HEK293 (cell line): ENCODE results near the gene KDM2B.

ENCODE experiments used
- CTCF ChIA-PET: fragments of 350-600 bp; formaldehyde crosslinking; extraction: SDS; loops from one replicate; lab custom pipeline; 2021; ENCODE audit warnings: antibody characterized with exemption; lab: Yijun Ruan, JAX
- POLR2A ChIA-PET: fragments of 300-600 bp; formaldehyde crosslinking; extraction: SDS; loops from one replicate; lab custom pipeline; 2020; ENCODE audit warnings: antibody characterized with exemption, inconsistent platforms; lab: Yijun Ruan, JAX
- H3K27ac ChIP-seq: fragments of 200-500 bp; sonication (Bioruptor generic); 2 replicates; pipeline ENCODE4 v1.5.1; 2014; ENCODE audit warnings: low read depth, low read length, control low read depth, inconsistent platforms; ENCODE audit errors: extremely low read depth
- H3K36me3 ChIP-seq, 2 experiments: fragments of 200-500 bp in 1 of 2; sonication (Bioruptor generic) in 1 of 2; 1 replicate in 1 of 2; 2 replicates in 1 of 2; pipeline ENCODE4 v1.5.1; 2014 to 2017; ENCODE audit warnings: inconsistent platforms in 2 of 2, low read length in 2 of 2; ENCODE audit not compliant: control insufficient read depth in 2 of 2, insufficient read depth in 1 of 2
- H3K4me1 ChIP-seq: fragments of 200-500 bp; sonication (Bioruptor generic); 2 replicates; pipeline ENCODE4 v1.5.1; 2014; ENCODE audit warnings: mild to moderate bottlenecking, low read length, inconsistent platforms; ENCODE audit not compliant: control insufficient read depth, insufficient read depth
- H3K4me3 ChIP-seq: 2 replicates; pipeline ENCODE4 v1.5.1; 2011; ENCODE audit warnings: low read depth, mild to moderate bottlenecking, control low read depth, low read length, moderate library complexity
- H3K9me3 ChIP-seq: fragments of 200-500 bp; sonication (Bioruptor generic); 2 replicates; pipeline ENCODE4 v1.5.1; 2014; ENCODE audit warnings: low read depth, low read length, inconsistent platforms; ENCODE audit not compliant: control insufficient read depth, insufficient read depth
- BCL11A ChIP-seq: fragments of 450-650 bp; formaldehyde crosslinking; IDR thresholded peaks from 2 replicates; pipeline ENCODE4 v1.5.1; 2016; ENCODE audit warnings: low read depth, missing biosample characterization, missing genetic modification characterization
- HOXA7 ChIP-seq: sonication (generic); formaldehyde crosslinking; IDR thresholded peaks from 2 replicates; pipeline ENCODE4 v1.8.1; 2022; ENCODE audit warnings: missing genetic modification reagents, borderline replicate concordance
- KLF1 ChIP-seq: fragments of 450-650 bp; formaldehyde crosslinking; IDR thresholded peaks from 2 replicates; pipeline ENCODE4 v1.5.1; 2016; ENCODE audit warnings: missing biosample characterization, missing genetic modification characterization
- MZF1 ChIP-seq: fragments of 450-650 bp; formaldehyde crosslinking; IDR thresholded peaks from 2 replicates; pipeline ENCODE4 v1.5.1; 2017; ENCODE audit warnings: missing biosample characterization, missing genetic modification characterization, borderline replicate concordance
- PRDM1 ChIP-seq: fragments of 450-650 bp; formaldehyde crosslinking; IDR thresholded peaks from 2 replicates; pipeline ENCODE4; 2016; ENCODE audit warnings: missing biosample characterization, missing genetic modification characterization
- REPIN1 ChIP-seq: fragments of 450-650 bp; formaldehyde crosslinking; IDR thresholded peaks from 2 replicates; pipeline ENCODE4 v1.5.1; 2017; ENCODE audit warnings: missing biosample characterization, missing genetic modification characterization, low read depth
- ZFP69B ChIP-seq: fragments of 450-650 bp; formaldehyde crosslinking; IDR thresholded peaks from 2 replicates; pipeline ENCODE4 v1.5.1; 2016; ENCODE audit warnings: missing biosample characterization, missing genetic modification characterization
- ZNF138 ChIP-seq: fragments of 450-650 bp; formaldehyde crosslinking; IDR thresholded peaks from 2 replicates; pipeline ENCODE4 v1.5.1; 2016; ENCODE audit warnings: missing biosample characterization, missing genetic modification characterization, borderline replicate concordance
- ZNF169 ChIP-seq: fragments of 450-650 bp; formaldehyde crosslinking; IDR thresholded peaks from 2 replicates; pipeline ENCODE4 v1.5.1; 2016; ENCODE audit warnings: missing biosample characterization, missing genetic modification characterization
- ZNF184 ChIP-seq: fragments of 450-650 bp; IDR thresholded peaks from 2 replicates; pipeline ENCODE4 v1.5.1; 2018; ENCODE audit warnings: missing biosample characterization, mild to moderate bottlenecking, missing genetic modification characterization
- ZNF24 ChIP-seq: fragments of 450-650 bp; formaldehyde crosslinking; IDR thresholded peaks from 2 replicates; pipeline ENCODE4 v1.5.1; 2016; ENCODE audit warnings: missing biosample characterization, missing genetic modification characterization
- ZNF324 ChIP-seq: fragments of 450-650 bp; formaldehyde crosslinking; IDR thresholded peaks from 2 replicates; pipeline ENCODE4 v1.5.1; 2016; ENCODE audit warnings: missing biosample characterization, missing genetic modification characterization
- ZNF521 ChIP-seq: fragments of 450-650 bp; formaldehyde crosslinking; IDR thresholded peaks from 2 replicates; pipeline ENCODE4 v1.5.1; 2017; ENCODE audit warnings: missing biosample characterization, mild to moderate bottlenecking, missing genetic modification characterization
- ZNF529 ChIP-seq: fragments of 450-650 bp; formaldehyde crosslinking; IDR thresholded peaks from 2 replicates; pipeline ENCODE4 v1.5.1; 2017; ENCODE audit warnings: missing genetic modification characterization, missing biosample characterization; ENCODE audit not compliant: insufficient replicate concordance
- ZNF600 ChIP-seq: fragments of 450-650 bp; formaldehyde crosslinking; IDR thresholded peaks from 2 replicates; pipeline ENCODE4 v1.5.1; 2016; ENCODE audit warnings: missing biosample characterization, missing genetic modification characterization
- ZSCAN23 ChIP-seq: fragments of 450-650 bp; formaldehyde crosslinking; IDR thresholded peaks from 2 replicates; pipeline ENCODE4 v1.5.1; 2016; ENCODE audit warnings: missing biosample characterization, missing genetic modification characterization
- TF ChIP-seq, protein P1 (sequence below): fragments of 450-650 bp; formaldehyde crosslinking; IDR thresholded peaks from 2 replicates; pipeline ENCODE4 v1.5.1; 2017; ENCODE audit warnings: missing biosample characterization, mild to moderate bottlenecking, missing genetic modification characterization, moderate library complexity
- TF ChIP-seq, protein P2 (sequence below): fragments of 450-650 bp; formaldehyde crosslinking; IDR thresholded peaks from 2 replicates; pipeline ENCODE4; 2016; ENCODE audit warnings: missing biosample characterization, missing genetic modification characterization
- TF ChIP-seq, protein P3 (sequence below): fragments of 450-650 bp; formaldehyde crosslinking; IDR thresholded peaks from 2 replicates; pipeline ENCODE4 v1.5.1; 2016; ENCODE audit warnings: missing biosample characterization, missing genetic modification characterization
- TF ChIP-seq, protein P4 (sequence below): fragments of 450-650 bp; formaldehyde crosslinking; IDR thresholded peaks from 2 replicates; pipeline ENCODE4 v1.5.1; 2016; ENCODE audit warnings: missing biosample characterization, missing genetic modification characterization
- TF ChIP-seq, protein P5 (sequence below): fragments of 450-650 bp; formaldehyde crosslinking; IDR thresholded peaks from 2 replicates; pipeline ENCODE4 v1.5.1; 2016; ENCODE audit warnings: missing biosample characterization, missing genetic modification characterization

KDM2B gene

DNA sequence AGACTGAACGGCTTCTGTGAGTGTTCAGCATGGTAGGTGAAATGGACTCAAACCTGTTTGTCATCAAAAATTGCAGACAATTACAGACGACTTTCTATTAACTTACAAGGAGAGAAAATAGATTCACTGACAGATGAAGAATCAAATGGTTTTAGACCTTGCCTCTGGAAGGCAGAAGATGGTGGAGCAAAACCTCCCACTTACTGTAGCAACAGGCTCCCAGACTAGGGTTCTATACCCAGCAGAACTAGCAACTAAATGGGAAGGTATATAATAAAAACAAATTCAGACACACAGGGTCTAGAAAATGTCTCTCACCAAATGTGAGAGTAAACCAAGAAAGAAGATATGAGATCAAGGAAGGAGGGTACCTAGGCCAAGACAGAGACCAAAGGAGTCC is 144.1 kb downstream of the KDM2B start:
- no peak for TF ChIP-seq ZNF138 (tag by site-specific recombination)
- no peak for TF ChIP-seq ZNF24
- no peak for TF ChIP-seq ZNF521 (tag by site-specific recombination)
- TF ChIP-seq, protein P1, sequence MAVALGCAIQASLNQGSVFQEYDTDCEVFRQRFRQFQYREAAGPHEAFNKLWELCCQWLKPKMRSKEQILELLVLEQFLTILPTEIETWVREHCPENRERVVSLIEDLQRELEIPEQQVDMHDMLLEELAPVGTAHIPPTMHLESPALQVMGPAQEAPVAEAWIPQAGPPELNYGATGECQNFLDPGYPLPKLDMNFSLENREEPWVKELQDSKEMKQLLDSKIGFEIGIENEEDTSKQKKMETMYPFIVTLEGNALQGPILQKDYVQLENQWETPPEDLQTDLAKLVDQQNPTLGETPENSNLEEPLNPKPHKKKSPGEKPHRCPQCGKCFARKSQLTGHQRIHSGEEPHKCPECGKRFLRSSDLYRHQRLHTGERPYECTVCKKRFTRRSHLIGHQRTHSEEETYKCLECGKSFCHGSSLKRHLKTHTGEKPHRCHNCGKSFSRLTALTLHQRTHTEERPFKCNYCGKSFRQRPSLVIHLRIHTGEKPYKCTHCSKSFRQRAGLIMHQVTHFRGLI = no peak
- no peak for TF ChIP-seq PRDM1
- TF ChIP-seq ZNF529 (tag by site-specific recombination) = no peak
- TF ChIP-seq ZSCAN23 (tag by site-specific recombination) = no peak
- no peak for TF ChIP-seq ZNF169 (tag by site-specific recombination)
- TF ChIP-seq, protein P2, sequence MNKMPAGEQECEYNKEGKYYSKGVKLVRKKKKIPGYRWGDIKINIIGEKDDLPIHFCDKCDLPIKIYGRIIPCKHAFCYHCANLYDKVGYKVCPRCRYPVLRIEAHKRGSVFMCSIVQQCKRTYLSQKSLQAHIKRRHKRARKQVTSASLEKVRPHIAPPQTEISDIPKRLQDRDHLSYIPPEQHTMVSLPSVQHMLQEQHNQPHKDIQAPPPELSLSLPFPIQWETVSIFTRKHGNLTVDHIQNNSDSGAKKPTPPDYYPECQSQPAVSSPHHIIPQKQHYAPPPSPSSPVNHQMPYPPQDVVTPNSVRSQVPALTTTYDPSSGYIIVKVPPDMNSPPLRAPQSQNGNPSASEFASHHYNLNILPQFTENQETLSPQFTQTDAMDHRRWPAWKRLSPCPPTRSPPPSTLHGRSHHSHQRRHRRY (tag by site-specific recombination) = no peak
- no peak for TF ChIP-seq ZNF184 (tag by site-specific recombination)
- TF ChIP-seq HOXA7 (CRISPR knock-in tag) = no peak
- Histone ChIP-seq H3K27ac (no peak overlapping the region), H3K9me3 (no peaks in the 10 kb centered on the region), H3K36me3 (peaks cover 44 to 85% of the 10 kb centered on the region in 2 experiments), H3K4me1 (no peaks in the 10 kb centered on the region), H3K4me3 (no peak overlapping the region)
- ChIA-PET POLR2A (no interaction called here), CTCF (interaction anchor here (1.1 to 1.8 kb wide), 2 partner anchors 11 to 102 kb away, joined by 3 to 6 read pairs; no protein-coding TSS in a partner anchor)

DNA sequence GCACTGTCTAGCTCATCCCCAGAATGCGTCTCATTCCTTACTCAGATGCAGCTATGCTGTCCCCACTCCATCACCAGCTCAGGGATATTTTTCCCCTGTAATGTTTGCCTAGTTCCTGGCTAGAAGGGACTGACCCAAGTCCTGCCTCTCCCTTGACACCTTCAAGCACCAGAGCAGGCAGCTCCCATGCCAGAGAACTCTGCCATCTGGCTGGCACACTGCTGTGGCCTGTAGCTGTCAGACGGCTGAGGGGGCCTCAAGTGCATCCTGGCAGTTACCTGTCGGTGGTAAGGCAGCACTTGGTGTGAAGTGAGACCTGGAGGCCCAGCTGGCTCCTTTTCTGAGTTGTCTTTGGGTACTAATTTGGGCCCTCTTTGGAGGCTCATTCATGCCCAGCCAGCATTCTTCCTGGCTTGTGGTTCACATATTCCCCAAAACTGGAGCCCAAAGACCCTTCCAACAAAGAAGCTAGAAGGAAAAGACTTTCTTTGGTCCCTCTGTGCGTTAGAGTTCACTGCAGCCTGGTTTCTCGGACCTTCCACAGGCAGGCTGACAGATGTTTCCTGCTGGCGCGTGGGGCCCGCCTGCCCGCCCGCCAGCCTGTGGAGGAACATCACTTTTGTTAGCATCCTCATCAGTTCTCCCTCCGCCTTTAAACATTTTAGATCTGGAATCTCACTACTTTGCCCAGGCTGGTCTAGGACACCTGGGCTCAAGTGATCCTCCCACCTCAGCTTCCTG is 147.9 kb downstream of the KDM2B start:
- H3K27ac ChIP-seq = no peak overlapping the region
- CTCF ChIA-PET = interaction anchor here (0.5 to 2.0 kb wide), 5 partner anchors 9 to 98 kb away, joined by 3 to 10 read pairs (median 4); no protein-coding TSS in a partner anchor
- H3K36me3 ChIP-seq = peaks cover 63 to 85% of the 10 kb centered on the region in 2 experiments

DNA sequence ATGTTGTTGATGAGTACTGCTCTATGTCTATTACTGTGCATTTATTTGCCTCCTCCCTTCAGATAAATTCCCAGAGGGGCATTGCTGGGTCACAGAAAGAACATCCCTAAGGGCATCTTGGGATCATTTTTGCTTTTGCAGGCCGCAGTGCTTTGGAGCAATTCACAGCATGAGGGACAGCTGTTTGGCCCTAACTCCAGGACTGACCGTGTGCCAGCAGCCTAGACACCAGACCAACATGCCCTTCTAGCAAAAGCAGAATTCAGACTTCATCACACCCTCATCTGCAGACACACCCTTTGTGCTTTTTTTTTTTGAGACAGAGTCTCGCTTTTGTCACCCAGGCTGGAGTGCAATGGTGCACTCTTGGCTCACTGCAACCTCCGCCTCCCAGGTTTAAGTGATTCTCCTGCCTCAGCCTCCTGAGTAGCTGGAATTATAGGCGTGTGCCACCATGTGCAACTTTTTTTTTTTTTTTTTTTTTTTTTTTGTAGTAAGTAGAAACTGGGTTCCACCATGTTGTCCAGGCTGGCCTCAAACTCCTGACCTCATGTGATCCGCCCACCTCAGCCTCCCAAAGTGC is 149.9 kb downstream of the KDM2B start:
- ChIA-PET POLR2A (no interaction called here), CTCF (interaction anchor here (3.3 kb wide), 1 partner anchor 12 kb away, joined by 20 read pairs; no protein-coding TSS in a partner anchor)
- TF ChIP-seq KLF1 (tag by site-specific recombination) (no peak), MZF1 (tag by site-specific recombination) (no peak), ZNF324 (tag by site-specific recombination) (no peak), ZSCAN23 (tag by site-specific recombination) (no peak), BCL11A (no peak)
- TF ChIP-seq, protein P3, sequence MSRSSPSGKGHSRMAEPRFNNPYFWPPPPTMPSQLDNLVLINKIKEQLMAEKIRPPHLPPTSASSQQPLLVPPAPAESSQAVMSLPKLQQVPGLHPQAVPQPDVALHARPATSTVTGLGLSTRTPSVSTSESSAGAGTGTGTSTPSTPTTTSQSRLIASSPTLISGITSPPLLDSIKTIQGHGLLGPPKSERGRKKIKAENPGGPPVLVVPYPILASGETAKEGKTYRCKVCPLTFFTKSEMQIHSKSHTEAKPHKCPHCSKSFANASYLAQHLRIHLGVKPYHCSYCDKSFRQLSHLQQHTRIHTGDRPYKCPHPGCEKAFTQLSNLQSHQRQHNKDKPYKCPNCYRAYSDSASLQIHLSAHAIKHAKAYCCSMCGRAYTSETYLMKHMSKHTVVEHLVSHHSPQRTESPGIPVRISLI (tag by site-specific recombination) = peak; percentile 91
- TF ChIP-seq, protein P4, sequence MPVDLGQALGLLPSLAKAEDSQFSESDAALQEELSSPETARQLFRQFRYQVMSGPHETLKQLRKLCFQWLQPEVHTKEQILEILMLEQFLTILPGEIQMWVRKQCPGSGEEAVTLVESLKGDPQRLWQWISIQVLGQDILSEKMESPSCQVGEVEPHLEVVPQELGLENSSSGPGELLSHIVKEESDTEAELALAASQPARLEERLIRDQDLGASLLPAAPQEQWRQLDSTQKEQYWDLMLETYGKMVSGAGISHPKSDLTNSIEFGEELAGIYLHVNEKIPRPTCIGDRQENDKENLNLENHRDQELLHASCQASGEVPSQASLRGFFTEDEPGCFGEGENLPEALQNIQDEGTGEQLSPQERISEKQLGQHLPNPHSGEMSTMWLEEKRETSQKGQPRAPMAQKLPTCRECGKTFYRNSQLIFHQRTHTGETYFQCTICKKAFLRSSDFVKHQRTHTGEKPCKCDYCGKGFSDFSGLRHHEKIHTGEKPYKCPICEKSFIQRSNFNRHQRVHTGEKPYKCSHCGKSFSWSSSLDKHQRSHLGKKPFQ (tag by site-specific recombination) = no peak
- Histone ChIP-seq H3K27ac (no peak overlapping the region), H3K36me3 (peaks cover 65 to 89% of the 10 kb centered on the region in 2 experiments), H3K4me3 (no peak overlapping the region), H3K4me1 (no peaks in the 10 kb centered on the region), H3K9me3 (no peaks in the 10 kb centered on the region)

More for the DNA sequence above, 147.9 kb downstream of the KDM2B start:
- peak; percentile 54; the same call in 1 of the 2 replicates for TF ChIP-seq ZFP69B (tag by site-specific recombination)
- TF ChIP-seq, protein P5, sequence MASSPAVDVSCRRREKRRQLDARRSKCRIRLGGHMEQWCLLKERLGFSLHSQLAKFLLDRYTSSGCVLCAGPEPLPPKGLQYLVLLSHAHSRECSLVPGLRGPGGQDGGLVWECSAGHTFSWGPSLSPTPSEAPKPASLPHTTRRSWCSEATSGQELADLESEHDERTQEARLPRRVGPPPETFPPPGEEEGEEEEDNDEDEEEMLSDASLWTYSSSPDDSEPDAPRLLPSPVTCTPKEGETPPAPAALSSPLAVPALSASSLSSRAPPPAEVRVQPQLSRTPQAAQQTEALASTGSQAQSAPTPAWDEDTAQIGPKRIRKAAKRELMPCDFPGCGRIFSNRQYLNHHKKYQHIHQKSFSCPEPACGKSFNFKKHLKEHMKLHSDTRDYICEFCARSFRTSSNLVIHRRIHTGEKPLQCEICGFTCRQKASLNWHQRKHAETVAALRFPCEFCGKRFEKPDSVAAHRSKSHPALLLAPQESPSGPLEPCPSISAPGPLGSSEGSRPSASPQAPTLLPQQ (tag by site-specific recombination) = 0 out of 2 replicates have a peak, but pooled peaks have one; percentile 30
- 0 out of 2 replicates have a peak, but pooled peaks have one; percentile 11 for TF ChIP-seq ZNF600 (tag by site-specific recombination)
- no peak for TF ChIP-seq REPIN1 (tag by site-specific recombination)
- Histone ChIP-seq H3K4me3 (no peak overlapping the region), H3K4me1 (no peaks in the 10 kb centered on the region), H3K9me3 (no peaks in the 10 kb centered on the region)
- POLR2A ChIA-PET = interaction anchor here (0.6 to 1.3 kb wide), 2 partner anchors 33 to 82 kb away, joined by 3 read pairs; partner anchors contain the start of gene RNF34
